ENCODE data around the gene BRD8.
"Not testable (repeated sequence)": the region's sequence is repeated elsewhere in the genome, so short reads cannot be mapped to it uniquely, and the experiment has no call there.

BRD8 gene

DNA sequence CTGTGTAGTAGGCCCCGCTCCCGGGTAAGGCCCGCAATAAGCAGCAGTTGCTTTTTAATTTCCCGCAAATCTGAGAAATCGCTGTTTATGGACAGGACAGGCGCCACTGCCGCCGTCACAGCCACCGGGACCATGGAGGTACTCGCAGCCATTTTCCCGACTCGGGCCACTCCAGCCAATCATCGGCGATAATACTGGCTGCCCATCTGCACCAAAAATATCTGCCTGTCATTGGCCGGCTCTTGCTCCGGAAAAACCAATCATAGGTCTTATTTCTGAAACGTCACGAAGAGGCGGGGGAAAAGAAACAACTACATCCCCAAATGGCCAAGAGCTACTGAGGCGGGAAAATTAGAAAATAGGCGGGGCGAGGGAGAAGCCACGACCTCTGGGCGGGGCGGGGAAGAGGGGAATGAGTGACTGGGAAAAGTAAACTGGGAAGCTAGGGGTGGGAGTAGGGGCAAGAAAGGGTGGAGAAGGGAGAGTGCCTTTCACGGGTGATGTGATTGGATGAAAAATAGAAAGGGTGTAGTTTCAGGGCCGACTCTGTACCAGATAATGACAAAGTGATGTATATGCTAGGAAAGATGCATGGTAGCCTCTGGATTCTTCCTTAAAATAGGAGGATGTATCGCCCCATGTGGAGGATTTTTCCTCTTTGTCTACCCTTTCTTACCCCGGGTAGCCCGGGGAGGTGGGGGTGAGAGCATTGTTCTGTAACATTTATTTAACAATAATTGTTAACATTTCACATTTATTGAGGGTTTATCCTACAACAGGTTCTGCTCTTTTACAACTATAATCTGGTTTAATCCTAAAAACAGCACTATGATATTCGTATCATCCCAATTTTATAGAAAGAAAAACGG, 35.0 kb upstream of the BRD8 start, which contains the start of gene CDC23:
CDC23 (minus strand) TSS at position 163 of the 869 bp plus-strand sequence; CDS start at position 152, 11 bp downstream.
- Mint-ChIP-seq H3K4me1 (peaks cover 14% of the 10 kb centered on the region), H3K4me3 (peak within 1 kb of the TSS; percentile 97 to 99 (median 98)), H3K27ac (peak within 1 kb of the TSS; percentile 68 to 97 (median 95)), H3K9me3 (no peaks in the 10 kb centered on the region), H3K36me3 (ENCODE audit: low read depth) (peaks cover 5% of the 10 kb centered on the region), H3K27me3 (ENCODE audit: low read depth) (no peaks in the 10 kb centered on the region)
- TF ChIP-seq, protein P1, sequence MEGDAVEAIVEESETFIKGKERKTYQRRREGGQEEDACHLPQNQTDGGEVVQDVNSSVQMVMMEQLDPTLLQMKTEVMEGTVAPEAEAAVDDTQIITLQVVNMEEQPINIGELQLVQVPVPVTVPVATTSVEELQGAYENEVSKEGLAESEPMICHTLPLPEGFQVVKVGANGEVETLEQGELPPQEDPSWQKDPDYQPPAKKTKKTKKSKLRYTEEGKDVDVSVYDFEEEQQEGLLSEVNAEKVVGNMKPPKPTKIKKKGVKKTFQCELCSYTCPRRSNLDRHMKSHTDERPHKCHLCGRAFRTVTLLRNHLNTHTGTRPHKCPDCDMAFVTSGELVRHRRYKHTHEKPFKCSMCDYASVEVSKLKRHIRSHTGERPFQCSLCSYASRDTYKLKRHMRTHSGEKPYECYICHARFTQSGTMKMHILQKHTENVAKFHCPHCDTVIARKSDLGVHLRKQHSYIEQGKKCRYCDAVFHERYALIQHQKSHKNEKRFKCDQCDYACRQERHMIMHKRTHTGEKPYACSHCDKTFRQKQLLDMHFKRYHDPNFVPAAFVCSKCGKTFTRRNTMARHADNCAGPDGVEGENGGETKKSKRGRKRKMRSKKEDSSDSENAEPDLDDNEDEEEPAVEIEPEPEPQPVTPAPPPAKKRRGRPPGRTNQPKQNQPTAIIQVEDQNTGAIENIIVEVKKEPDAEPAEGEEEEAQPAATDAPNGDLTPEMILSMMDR (IDR thresholded peaks at IDR 0.05; ENCODE audit: unreplicated experiment in 3 of 3), result no peak

DNA sequence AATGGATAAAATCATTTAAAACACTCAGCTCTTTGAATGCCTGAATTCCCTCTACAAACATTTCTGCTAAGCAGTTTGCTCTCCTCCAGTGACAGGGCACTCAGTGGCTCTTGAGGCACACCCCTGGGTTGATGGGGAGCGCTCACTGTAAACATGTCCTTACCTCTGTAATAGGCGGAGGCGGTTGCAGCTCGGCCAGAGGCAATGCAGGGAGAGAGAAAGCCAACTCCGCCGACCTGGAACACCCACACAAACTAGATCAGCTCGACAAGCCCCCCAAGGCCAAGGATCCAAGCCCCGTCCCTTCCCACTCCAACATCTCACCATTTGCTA, 34.4 kb upstream of the BRD8 start:
- TF ChIP-seq, protein P1 (IDR thresholded peaks at IDR 0.05; ENCODE audit: unreplicated experiment in 3 of 3), result no peak
- Mint-ChIP-seq H3K9me3 (no peaks in the 10 kb centered on the region), H3K4me1 (peaks cover 14% of the 10 kb centered on the region), H3K27me3 (ENCODE audit: low read depth) (no peaks in the 10 kb centered on the region), H3K27ac (peak overlapping the region; percentile 68 to 97 (median 95)), H3K36me3 (ENCODE audit: low read depth) (peaks cover 10% of the 10 kb centered on the region), H3K4me3 (peak overlapping the region; percentile 97 to 99 (median 98))

DNA sequence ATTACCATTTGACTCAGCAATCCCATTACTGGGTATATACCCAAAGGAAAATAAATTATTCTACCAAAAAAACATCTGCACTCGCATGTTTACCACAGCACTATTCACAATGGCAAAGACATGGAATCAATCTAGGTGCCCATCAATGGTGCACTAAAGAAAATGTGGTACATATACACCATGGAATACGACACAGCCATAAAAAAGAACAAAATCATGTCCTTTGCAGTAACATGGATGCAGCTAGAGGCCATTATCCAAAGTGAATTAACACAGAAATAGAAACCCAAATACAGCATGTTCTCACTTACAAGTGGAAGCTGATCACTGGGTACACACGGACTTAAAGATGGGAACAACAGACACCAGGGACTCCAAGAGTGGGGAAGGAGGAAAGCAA, 32.6 kb upstream of the BRD8 start:
- H3K4me1 Mint-ChIP-seq, result peaks cover 14% of the 10 kb centered on the region
- no peak overlapping the region for H3K27ac Mint-ChIP-seq
- no peaks in the 10 kb centered on the region for H3K9me3 Mint-ChIP-seq
- peak overlapping the region; percentile 63 to 85 (median 69) for H3K4me3 Mint-ChIP-seq
- no peaks in the 10 kb centered on the region for H3K27me3 Mint-ChIP-seq (ENCODE audit: low read depth)
- TF ChIP-seq, protein P1 (IDR thresholded peaks at IDR 0.05; ENCODE audit: unreplicated experiment in 3 of 3), result no peak
- peaks cover 10% of the 10 kb centered on the region for H3K36me3 Mint-ChIP-seq (ENCODE audit: low read depth)

DNA sequence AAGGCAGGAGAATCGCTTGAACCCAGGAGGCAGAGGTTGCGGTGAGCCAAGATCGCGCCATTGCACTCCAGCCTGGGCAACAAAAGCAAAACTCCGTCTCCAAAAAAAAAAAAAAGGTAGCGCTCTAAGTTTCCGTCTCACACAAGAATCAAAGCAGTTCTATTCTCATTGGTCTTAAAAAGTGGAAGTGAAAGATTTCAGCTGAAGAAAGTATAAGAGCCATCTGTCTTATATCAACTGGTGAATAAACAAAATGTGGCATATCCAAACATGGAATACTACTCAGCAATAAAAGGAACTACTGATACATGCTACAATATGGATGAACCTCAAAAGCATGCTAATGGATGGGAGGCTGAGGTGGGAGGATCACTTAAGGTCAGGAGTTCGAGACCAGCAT, 15.4 kb upstream of the BRD8 start:
- H3K27me3 Mint-ChIP-seq (ENCODE audit: low read depth); H3K27ac Mint-ChIP-seq; H3K4me3 Mint-ChIP-seq; H3K9me3 Mint-ChIP-seq; H3K4me1 Mint-ChIP-seq: not testable (repeated sequence)
- H3K36me3 Mint-ChIP-seq (ENCODE audit: low read depth), result peaks cover 64% of the 10 kb centered on the region

DNA sequence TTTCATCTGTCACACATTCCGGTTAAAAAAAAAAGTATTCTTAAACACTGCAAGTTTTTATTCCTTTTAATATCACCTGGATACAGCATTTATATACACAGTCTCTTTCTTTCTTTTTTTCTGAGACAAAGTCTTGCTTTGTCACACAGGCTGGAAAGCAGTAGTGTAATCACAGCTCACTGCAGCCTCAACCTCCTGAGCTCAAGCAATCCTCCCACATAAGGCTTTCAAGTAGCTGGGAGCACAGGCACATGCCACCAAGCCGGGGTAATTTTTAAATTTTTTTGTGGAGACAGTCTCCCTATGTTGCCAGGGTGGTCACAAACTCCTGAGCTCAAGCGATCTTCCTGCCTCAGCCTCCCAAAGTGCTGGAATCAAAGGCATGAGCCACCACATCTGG, 14.4 kb upstream of the BRD8 start:
- Mint-ChIP-seq H3K9me3 (no peaks in the 10 kb centered on the region), H3K36me3 (ENCODE audit: low read depth) (peaks cover 64% of the 10 kb centered on the region), H3K27me3 (ENCODE audit: low read depth) (no peaks in the 10 kb centered on the region), H3K4me3 (no peak overlapping the region), H3K27ac (no peak overlapping the region), H3K4me1 (no peaks in the 10 kb centered on the region)
- TF ChIP-seq, protein P1 (IDR thresholded peaks at IDR 0.05; ENCODE audit: unreplicated experiment in 3 of 3), result no peak

DNA sequence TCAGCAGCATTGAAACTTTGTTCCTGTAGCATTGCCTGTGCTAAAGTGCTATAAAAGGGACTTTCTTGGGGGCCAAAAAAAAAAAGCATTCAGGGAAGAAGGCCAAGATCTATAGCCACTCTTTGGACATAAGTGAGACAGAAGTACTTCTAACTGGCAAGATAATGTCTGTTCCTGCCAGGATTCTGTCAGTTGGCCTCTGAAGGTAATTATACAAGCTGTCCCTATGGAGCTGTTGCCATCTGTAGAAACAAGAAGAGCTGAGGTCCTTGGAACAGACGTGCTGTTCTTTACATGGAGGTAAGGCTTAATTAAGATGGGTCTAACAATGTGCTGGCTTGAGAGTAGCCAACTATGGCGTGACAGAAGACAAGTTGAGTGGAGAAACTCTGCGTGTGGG, 10.2 kb upstream of the BRD8 start:
- Mint-ChIP-seq H3K4me1 (no peaks in the 10 kb centered on the region), H3K27ac (no peak overlapping the region), H3K27me3 (ENCODE audit: low read depth) (no peaks in the 10 kb centered on the region), H3K9me3 (no peaks in the 10 kb centered on the region), H3K4me3 (no peak overlapping the region), H3K36me3 (ENCODE audit: low read depth) (peaks cover 84% of the 10 kb centered on the region)
- TF ChIP-seq, protein P1 (IDR thresholded peaks at IDR 0.05; ENCODE audit: unreplicated experiment in 3 of 3), result no peak
